HFFc6 (cell line): ENCODE data around the gene SUSD6. TPM values are rescaled to one million over a fixed set of nuclear protein-coding genes. Genes with fewer than 3 reads are reported as not detected.

Source experiments
- DNase-seq: peaks from one replicate; pipeline ENCODE4 v3.0.0-alpha.2; 2018
- H3K27ac Mint-ChIP-seq: 2 replicates; pipeline ENCODE4 v1.8.0; 2020; ENCODE audit warnings: mild to moderate bottlenecking, mixed read lengths
- H3K27me3 Mint-ChIP-seq: 2 replicates; pipeline ENCODE4 v1.8.0; 2021; ENCODE audit warnings: mild to moderate bottlenecking, moderate library complexity, mixed read lengths; ENCODE audit not compliant: insufficient read depth
- H3K36me3 Mint-ChIP-seq: 2 replicates; pipeline ENCODE4 v1.8.0; 2021; ENCODE audit warnings: low read depth, mixed read lengths
- H3K4me1 Mint-ChIP-seq: 2 replicates; pipeline ENCODE4 v1.8.0; 2020; ENCODE audit warnings: low read depth, mixed read lengths
- H3K4me3 Mint-ChIP-seq: 2 replicates; pipeline ENCODE4 v1.8.0; 2020; ENCODE audit warnings: mild to moderate bottlenecking, moderate library complexity, mixed read lengths
- H3K9me3 Mint-ChIP-seq: 2 replicates; pipeline ENCODE4 v1.8.0; 2020; ENCODE audit warnings: mild to moderate bottlenecking, mixed read lengths
- CTCF ChIP-seq: fragments of 200-600 bp; sonication (generic); IDR thresholded peaks from 2 replicates; pipeline ENCODE4 v1.5.0; 2021; ENCODE audit warnings: antibody characterized with exemption, mild to moderate bottlenecking
- total RNA-seq, 6 experiments: library from RNA; stranded (reverse); fragmentation: NEBNext Ultra II Directional; extraction: Animal tissue kit (Norgen Biotek cat#: 25700); gene quantifications; 2 replicates in 1 of 6; 3 replicates in 5 of 6; pipeline ENCODE4 v1.2.3, GENCODE V29; 2021

The SUSD6 gene
- total RNA-seq, 6 experiments from 2014 or later: 15.8 to 21.8 (median 17.9) TPM

- Mint-ChIP-seq H3K9me3 (no peaks in the 10 kb centered on the region), H3K4me1 (peaks cover 23% of the 10 kb centered on the region), H3K27ac (no peak overlapping the region), H3K36me3 (no peaks in the 10 kb centered on the region), H3K27me3 (no peaks in the 10 kb centered on the region), H3K4me3 (no peak overlapping the region)
- TF ChIP-seq CTCF: no peak
- no peak for DNase-seq
These were observed 61.0 kb downstream of the SUSD6 start for GRCh38 chr14:69672356-69672755.

GRCh38 chr14:69673104-69673503, 61.7 kb downstream of the SUSD6 start:
- TF ChIP-seq CTCF: no peak
- no peaks in the 10 kb centered on the region for H3K9me3 Mint-ChIP-seq
- H3K4me3 Mint-ChIP-seq: no peak overlapping the region
- H3K36me3 Mint-ChIP-seq: no peaks in the 10 kb centered on the region
- H3K27me3 Mint-ChIP-seq: no peaks in the 10 kb centered on the region
- no peak for DNase-seq
- H3K27ac Mint-ChIP-seq: no peak overlapping the region
- peaks cover 17% of the 10 kb centered on the region; the same call in 1 of the 2 replicates for H3K4me1 Mint-ChIP-seq

GRCh38 chr14:69673578-69674305, 62.3 kb downstream of the SUSD6 start:
- no peak overlapping the region for H3K27ac Mint-ChIP-seq
- no peaks in the 10 kb centered on the region for H3K27me3 Mint-ChIP-seq

GRCh38 chr14:69674546-69675244, 63.3 kb downstream of the SUSD6 start:
- H3K36me3 Mint-ChIP-seq: no peaks in the 10 kb centered on the region
- H3K9me3 Mint-ChIP-seq: no peaks in the 10 kb centered on the region
- no peak overlapping the region for H3K27ac Mint-ChIP-seq
- DNase-seq: no peak
- no peaks in the 10 kb centered on the region for H3K27me3 Mint-ChIP-seq
- H3K4me3 Mint-ChIP-seq: no peak overlapping the region
- no peak for TF ChIP-seq CTCF
- H3K4me1 Mint-ChIP-seq: peaks cover 17% of the 10 kb centered on the region; the same call in 1 of the 2 replicates

More at GRCh38 chr14:69673578-69674305, 62.3 kb downstream of the SUSD6 start:
- TF ChIP-seq CTCF: no peak
- Mint-ChIP-seq H3K4me3 (no peak overlapping the region), H3K4me1 (peaks cover 17% of the 10 kb centered on the region; the same call in 1 of the 2 replicates), H3K36me3 (no peaks in the 10 kb centered on the region), H3K9me3 (no peaks in the 10 kb centered on the region)
- no peak for DNase-seq

GRCh38 chr14:69675245-69675583, 63.8 kb downstream of the SUSD6 start:
- Mint-ChIP-seq H3K4me1 (peaks cover 12% of the 10 kb centered on the region; the same call in 1 of the 2 replicates), H3K9me3 (no peaks in the 10 kb centered on the region), H3K4me3 (no peak overlapping the region), H3K27ac (no peak overlapping the region), H3K36me3 (no peaks in the 10 kb centered on the region), H3K27me3 (no peaks in the 10 kb centered on the region)
- DNase-seq: no peak
- TF ChIP-seq CTCF: no peak
